OCI-LY7 (cell line): ENCODE results near the gene FAM149B1. TPM values are rescaled to one million over a fixed set of nuclear protein-coding genes. Genes with fewer than 3 reads are reported as not detected.
"Not testable (repeated sequence)": the region's sequence is repeated elsewhere in the genome, so short reads cannot be mapped to it uniquely, and the experiment has no call there.

Experiments
- BruUV-seq: library from RNA; stranded (reverse); fragments of 400-500 nt; replicated peaks from 2 replicates; lab custom pipeline; 2021; lab: Mats Ljungman, UMichigan
- CTCF ChIA-PET: fragments of 300-600 bp; sonication (Branson Sonifier 250); formaldehyde crosslinking; loops from one replicate; lab custom pipeline; 2022; ENCODE audit warnings: antibody characterized with exemption; ENCODE audit not compliant: unreplicated experiment; lab: Charles Lee
- POLR2A ChIA-PET: fragments of 300-600 bp; sonication (Branson Sonifier 250); formaldehyde crosslinking; loops from one replicate; lab custom pipeline; 2022; ENCODE audit warnings: antibody characterized with exemption; lab: Charles Lee
- DNase-seq: peaks from one replicate; pipeline ENCODE4 v3.0.0-alpha.2; 2015; ENCODE audit warnings: low spot score
- H2AFZ ChIP-seq: fragments of 200-600 bp; sonication (generic), shearing (Covaris generic); 2 replicates; pipeline ENCODE4 v1.6.1; 2014; ENCODE audit warnings: mild to moderate bottlenecking, antibody characterized with exemption, low read length, moderate library complexity
- H3K27ac ChIP-seq: fragments of 200-600 bp; sonication (generic); 2 replicates; pipeline ENCODE4 v1.5.1; 2014; ENCODE audit warnings: mixed run types, low read depth, mild to moderate bottlenecking, moderate library complexity, low read length, inconsistent platforms; ENCODE audit not compliant: poor library complexity, severe bottlenecking
- H3K36me3 ChIP-seq: fragments of 200-600 bp; sonication (generic); 2 replicates; pipeline ENCODE4 v1.6.1; 2014; ENCODE audit warnings: mild to moderate bottlenecking, antibody characterized with exemption, low read length, moderate library complexity, mixed read lengths; ENCODE audit not compliant: insufficient read depth
- H3K4me1 ChIP-seq: fragments of 200-600 bp; sonication (generic); 2 replicates; pipeline ENCODE4 v1.5.1; 2014; ENCODE audit warnings: mild to moderate bottlenecking, low read length; ENCODE audit not compliant: insufficient read depth, poor library complexity, severe bottlenecking
- H3K4me2 ChIP-seq: fragments of 200-600 bp; sonication (generic); 2 replicates; pipeline ENCODE4 v1.6.1; 2014; ENCODE audit warnings: mild to moderate bottlenecking, low read length
- H3K4me3 ChIP-seq: fragments of 200-600 bp; sonication (generic); 2 replicates; pipeline ENCODE4 v1.5.1; 2014; ENCODE audit warnings: mild to moderate bottlenecking, low read depth, low read length; ENCODE audit not compliant: poor library complexity, severe bottlenecking
- H3K79me2 ChIP-seq: fragments of 200-600 bp; sonication (generic); 2 replicates; pipeline ENCODE4 v1.6.1; 2016; ENCODE audit warnings: low read depth, mild to moderate bottlenecking, low read length, moderate library complexity, mixed read lengths; ENCODE audit not compliant: insufficient read depth
- H3K9me2 ChIP-seq: fragments of 200-600 bp; sonication (generic); 2 replicates; pipeline ENCODE4 v1.6.1; 2016; ENCODE audit warnings: mild to moderate bottlenecking, low read length, mixed read lengths; ENCODE audit not compliant: insufficient read depth
- H3K9me3 ChIP-seq: fragments of 200-600 bp; sonication (generic); 2 replicates; pipeline ENCODE4 v1.6.1; 2014; ENCODE audit warnings: mild to moderate bottlenecking, mixed run types, low read length, mixed read lengths
- H4K20me1 ChIP-seq: fragments of 200-600 bp; sonication (generic); 2 replicates; pipeline ENCODE4 v1.6.1; 2014; ENCODE audit warnings: mild to moderate bottlenecking, antibody characterized with exemption, low read length, moderate library complexity, mixed read lengths; ENCODE audit not compliant: insufficient read depth
- CTCF ChIP-seq: fragments of 200-600 bp; sonication (generic); conservative IDR thresholded peaks from 2 replicates; pipeline ENCODE4 v1.5.1; 2014; ENCODE audit warnings: mild to moderate bottlenecking, antibody characterized with exemption, low read length, moderate library complexity, mixed read lengths
- EZH2phosphoT487 ChIP-seq: fragments of 200-600 bp; sonication (generic); IDR thresholded peaks from 2 replicates; pipeline ENCODE4 v1.6.1; 2018; ENCODE audit warnings: low read depth, borderline replicate concordance, mild to moderate bottlenecking, mixed run types, antibody characterized with exemption, low read length, moderate library complexity, mixed read lengths
- intact Hi-C: fragments of 100-400 bp; cut with micrococcal nuclease; formaldehyde crosslinking; loops from one replicate; pipeline ENCODE4 v1.10.0; 2022; ENCODE audit not compliant: unreplicated experiment
- total RNA-seq, 2 experiments: library from RNA; depleted of rRNA in 1 of 2; stranded (reverse); fragments of >200 nt in 1 of 2; shearing (Covaris generic) in 1 of 2; gene quantifications; 2 replicates each; pipeline ENCODE4 v1.2.3, GENCODE V29; 2014 to 2022

FAM149B1 gene
- total RNA-seq, 2 experiments from 2014 or later = 14.7 to 18.5 TPM

- intact Hi-C loops = loop anchor here (2.0 kb wide), 1 partner anchor 160 kb away; no protein-coding TSS in a partner anchor
- Histone ChIP-seq H2AFZ (peak within 1 kb of the TSS; percentile 81), H3K9me2 (no peaks in the 10 kb centered on the region), H3K79me2 (peaks cover 63% of the 10 kb centered on the region), H3K4me1 (peaks cover 43% of the 10 kb centered on the region), H4K20me1 (no peaks in the 10 kb centered on the region), H3K9me3 (no peaks in the 10 kb centered on the region), H3K4me3 (peak within 1 kb of the TSS; percentile 86), H3K36me3 (peaks cover 41% of the 10 kb centered on the region), H3K27ac (peak within 1 kb of the TSS; percentile 79), H3K4me2 (peak within 1 kb of the TSS; percentile 99)
- TF ChIP-seq CTCF (no peak), EZH2phosphoT487 (no peak)
- ChIA-PET CTCF (interaction anchor here (0.6 kb wide), 1 partner anchor 13 kb away, joined by 3 read pairs; no protein-coding TSS in a partner anchor), POLR2A (interaction anchor here (0.5 to 1.7 kb wide), 6 partner anchors 8 to 84 kb away, joined by 3 to 6 read pairs (median 4); no protein-coding TSS in a partner anchor)
- BruUV-seq = TSS peak; percentile 82
- peak; percentile 96 for DNase-seq
Observed at GRCh38 chr10:73252445-73253224, 84.7 kb downstream of the FAM149B1 start, which contains the start of gene MRPS16. MRPS16 (minus strand) TSS chr10:73252644; CDS start chr10:73252482, 162 bp downstream.

GRCh38 chr10:73253225-73253555, 85.3 kb downstream of the FAM149B1 start:
- peak overlapping the region; percentile 72 for H3K4me2 ChIP-seq
- no peaks in the 10 kb centered on the region for H3K9me2 ChIP-seq
- peak overlapping the region; percentile 81; the same call in 1 of the 2 replicates for H2AFZ ChIP-seq
- peaks cover 38% of the 10 kb centered on the region for H3K4me1 ChIP-seq
- intact Hi-C loops = loop anchor here (2.0 kb wide), 1 partner anchor 160 kb away; no protein-coding TSS in a partner anchor
- POLR2A ChIA-PET = interaction anchor here (0.5 to 1.7 kb wide), 10 partner anchors 8 to 356 kb away, joined by 3 to 6 read pairs (median 3); no protein-coding TSS in a partner anchor
- H3K27ac ChIP-seq = peak overlapping the region; percentile 79
- CTCF ChIA-PET = no interaction called here
- peak; percentile 63 for DNase-seq
- peaks cover 37% of the 10 kb centered on the region for H3K36me3 ChIP-seq
- no peaks in the 10 kb centered on the region for H4K20me1 ChIP-seq
- peaks cover 58% of the 10 kb centered on the region for H3K79me2 ChIP-seq
- peak; percentile 69 for TF ChIP-seq CTCF
- TF ChIP-seq EZH2phosphoT487 = no peak
- H3K4me3 ChIP-seq = peak overlapping the region; percentile 86
- H3K9me3 ChIP-seq = no peaks in the 10 kb centered on the region
- no TSS peak for BruUV-seq

GRCh38 chr10:73258612-73259011, 90.7 kb downstream of the FAM149B1 start:
- H3K36me3 ChIP-seq, POLR2A ChIA-PET, H4K20me1 ChIP-seq, BruUV-seq, H3K79me2 ChIP-seq, H2AFZ ChIP-seq, H3K4me1 ChIP-seq, H3K4me2 ChIP-seq, H3K27ac ChIP-seq, H3K9me2 ChIP-seq, CTCF ChIA-PET, intact Hi-C loops, H3K4me3 ChIP-seq: not testable (repeated sequence)
- peaks cover 17% of the 10 kb centered on the region; the same call in 1 of the 2 replicates for H3K9me3 ChIP-seq
- DNase-seq = peak; percentile 28
